Gastroesophageal sphincter (tissue), 4 donors: ENCODE data around the gene CD6. TPM values are rescaled to one million over a fixed set of nuclear protein-coding genes. Genes with fewer than 3 reads are reported as not detected.
"Not testable (repeated sequence)": the region's sequence is repeated elsewhere in the genome, so short reads cannot be mapped to it uniquely, and the experiment has no call there.

Experiments used
- ATAC-seq: fragments of 150-250 bp; one replicate; pipeline ENCODE4 v1.9.1; 2016; ENCODE audit warnings: mild to moderate bottlenecking, moderate library complexity
- H3K27ac ChIP-seq, 4 donors: fragments of 200-600 bp; sonication (generic) in 3 of 4; 1 replicate in 3 of 4; 2 replicates in 1 of 4; pipeline ENCODE4 v1.5.1; 2016 to 2019
- H3K27me3 ChIP-seq: fragments of 200-600 bp; sonication (generic); one replicate; pipeline ENCODE4 v1.5.1; 2019
- H3K36me3 ChIP-seq, 2 donors: fragments of 200-600 bp; sonication (generic); one replicate each; pipeline ENCODE4 v1.5.1; 2019; ENCODE audit warnings: control low read depth in 1 of 2
- H3K4me1 ChIP-seq, 3 donors: fragments of 200-600 bp; sonication (generic); 1 replicate in 2 of 3; 2 replicates in 1 of 3; pipeline ENCODE4 v1.5.1; 2016 to 2019; ENCODE audit warnings: control low read depth in 2 of 3
- H3K4me3 ChIP-seq, 2 donors: fragments of 200-600 bp; sonication (generic); one replicate each; pipeline ENCODE4 v1.5.1; 2019; ENCODE audit warnings: mild to moderate bottlenecking in 1 of 2, moderate library complexity in 1 of 2
- H3K9me3 ChIP-seq, 3 donors: fragments of 200-600 bp; sonication (generic); one replicate each; pipeline ENCODE4 v1.5.1; 2017 to 2019; ENCODE audit warnings: control low read depth in 2 of 3
- CTCF ChIP-seq, 4 experiments: fragments of 200-600 bp in 2 of 4; fragments of 450-650 bp in 2 of 4; sonication (generic) in 1 of 4; IDR thresholded peaks; one replicate each; pipeline ENCODE4 v1.5.1; 2017 to 2019; ENCODE audit warnings: antibody characterized with exemption in 4 of 4, mild to moderate bottlenecking in 2 of 4, moderate library complexity in 2 of 4
- EP300 ChIP-seq: sonication (generic); formaldehyde crosslinking; IDR thresholded peaks from one replicate; pipeline ENCODE4 v1.6.1; 2017; ENCODE audit warnings: antibody characterized with exemption, mild to moderate bottlenecking
- POLR2A ChIP-seq, 2 donors: fragments of 450-650 bp; IDR thresholded peaks; one replicate each; pipeline ENCODE4 v1.6.1; 2017; ENCODE audit warnings: antibody characterized with exemption in 2 of 2, mild to moderate bottlenecking in 2 of 2, moderate library complexity in 1 of 2
- POLR2AphosphoS5 ChIP-seq: sonication (generic); formaldehyde crosslinking; IDR thresholded peaks from one replicate; pipeline ENCODE4 v1.6.1; 2017; ENCODE audit warnings: antibody characterized with exemption
- WGBS, 2 donors: methylation state at CpG; one replicate each; pipeline ENCODE4 v1.1.5; 2018; ENCODE audit warnings: low coverage in 1 of 2; 5-methylcytosine and 5-hydroxymethylcytosine counted together
- total RNA-seq, 4 donors: library from RNA; depleted of rRNA; stranded (reverse); fragments of >200 nt; gene quantifications; one replicate each; pipeline ENCODE4 v1.1.0, GENCODE V29; 2016

CD6 gene
- total RNA-seq, 4 donors from 2014 or later, result 0.15 to 2.7 (median 0.35) TPM; not detected in 1

- H3K27ac ChIP-seq, result no peak overlapping the region
- no peak for TF ChIP-seq CTCF (IDR thresholded peaks at IDR 0.05)
- TF ChIP-seq EP300, result no peak
- TF ChIP-seq POLR2AphosphoS5, result no peak
- TF ChIP-seq POLR2A (IDR thresholded peaks at IDR 0.05), result no peak
- H3K36me3 ChIP-seq, result no peaks in the 10 kb centered on the region
- H3K4me3 ChIP-seq, result no peak overlapping the region
- no peak for ATAC-seq
- WGBS, 2 donors, result 77 to 100% methylated on average over 1 to 6 of the region's 6 CpGs
- peaks cover 0 to 5% (median 0%) of the 10 kb centered on the region in 3 donors for H3K4me1 ChIP-seq
- H3K27me3 ChIP-seq, result no peaks in the 10 kb centered on the region
- no peaks in the 10 kb centered on the region for H3K9me3 ChIP-seq
Observed at GRCh38 chr11:60973699-60974098, 2.2 kb downstream of the CD6 start.

GRCh38 chr11:60974316-60974715 lies 2.8 kb downstream of the CD6 start:
- 88 to 90% methylated on average over 2 to 4 of the region's 13 CpGs for WGBS, 2 donors
- H3K36me3 ChIP-seq, ATAC-seq, H3K27me3 ChIP-seq, H3K4me1 ChIP-seq, H3K4me3 ChIP-seq, H3K9me3 ChIP-seq, H3K27ac ChIP-seq: not testable (repeated sequence)

- no peak overlapping the region for H3K27ac ChIP-seq
- no peak for TF ChIP-seq CTCF (IDR thresholded peaks at IDR 0.05)
- no peak for TF ChIP-seq EP300
- no peak for TF ChIP-seq POLR2AphosphoS5
- no peak for TF ChIP-seq POLR2A (IDR thresholded peaks at IDR 0.05)
- H3K27me3 ChIP-seq, result no peaks in the 10 kb centered on the region
- H3K4me3 ChIP-seq, result no peak overlapping the region
- H3K36me3 ChIP-seq, result no peaks in the 10 kb centered on the region
- no peak for ATAC-seq
- H3K9me3 ChIP-seq, result no peaks in the 10 kb centered on the region
- H3K4me1 ChIP-seq, result peaks cover 0 to 5% (median 0%) of the 10 kb centered on the region in 3 donors
- 82 to 88% methylated on average over 6 of the region's 6 CpGs for WGBS, 2 donors
Observed at GRCh38 chr11:60974726-60975125, 3.2 kb downstream of the CD6 start.

- H3K4me3 ChIP-seq, result no peak overlapping the region
- H3K4me1 ChIP-seq, result no peaks in the 10 kb centered on the region
- no peaks in the 10 kb centered on the region for H3K36me3 ChIP-seq
- no peak for TF ChIP-seq CTCF (IDR thresholded peaks at IDR 0.05)
- TF ChIP-seq EP300, result no peak
- no peak for TF ChIP-seq POLR2A (IDR thresholded peaks at IDR 0.05)
- no peak for TF ChIP-seq POLR2AphosphoS5
- H3K27me3 ChIP-seq, result no peaks in the 10 kb centered on the region
- no peaks in the 10 kb centered on the region for H3K9me3 ChIP-seq
- 79 to 92% methylated on average over 2 to 3 of the region's 4 CpGs for WGBS, 2 donors
- H3K27ac ChIP-seq, result no peak overlapping the region
- no peak for ATAC-seq
Observed at GRCh38 chr11:60977224-60977623, 5.7 kb downstream of the CD6 start.

- no peaks in the 10 kb centered on the region for H3K27me3 ChIP-seq
- H3K36me3 ChIP-seq, result no peaks in the 10 kb centered on the region
- TF ChIP-seq EP300 (no peak), POLR2A (IDR thresholded peaks at IDR 0.05) (no peak), POLR2AphosphoS5 (no peak), CTCF (IDR thresholded peaks at IDR 0.05) (no peak)
- no peak for ATAC-seq
- no peaks in the 10 kb centered on the region for H3K9me3 ChIP-seq
- H3K4me3 ChIP-seq, result no peak overlapping the region
- H3K27ac ChIP-seq, result no peak overlapping the region
- no peaks in the 10 kb centered on the region for H3K4me1 ChIP-seq
Observed at GRCh38 chr11:60977836-60978235, 6.4 kb downstream of the CD6 start.
